NB4 (cell line): ENCODE data around the gene SMOC2.

Source experiments
- DNase-seq: peaks from one replicate; pipeline ENCODE4 v3.0.0; 2010; ENCODE audit warnings: low read depth
- H3K4me3 ChIP-seq: one replicate; pipeline ENCODE4 v1.5.1; 2011; ENCODE audit warnings: mild to moderate bottlenecking, low read depth, low read length, moderate library complexity
- MYC ChIP-seq: IDR thresholded peaks from 2 replicates; pipeline ENCODE4 v1.6.1; 2011; ENCODE audit warnings: low read depth, low read length
- POLR2A ChIP-seq: IDR thresholded peaks from 2 replicates; pipeline ENCODE4 v1.6.1; 2011; ENCODE audit warnings: mild to moderate bottlenecking; ENCODE audit not compliant: insufficient read length; ENCODE audit errors: extremely low read depth
- TF ChIP-seq, protein P1 (sequence below): IDR thresholded peaks from 2 replicates; pipeline ENCODE4 v1.6.1; 2011; ENCODE audit warnings: low read depth, low read length
- TF ChIP-seq, protein P2 (sequence below): IDR thresholded peaks from one replicate; pipeline ENCODE4 v1.5.1; 2012; ENCODE audit warnings: low read depth, low read length

The SMOC2 gene

DNA sequence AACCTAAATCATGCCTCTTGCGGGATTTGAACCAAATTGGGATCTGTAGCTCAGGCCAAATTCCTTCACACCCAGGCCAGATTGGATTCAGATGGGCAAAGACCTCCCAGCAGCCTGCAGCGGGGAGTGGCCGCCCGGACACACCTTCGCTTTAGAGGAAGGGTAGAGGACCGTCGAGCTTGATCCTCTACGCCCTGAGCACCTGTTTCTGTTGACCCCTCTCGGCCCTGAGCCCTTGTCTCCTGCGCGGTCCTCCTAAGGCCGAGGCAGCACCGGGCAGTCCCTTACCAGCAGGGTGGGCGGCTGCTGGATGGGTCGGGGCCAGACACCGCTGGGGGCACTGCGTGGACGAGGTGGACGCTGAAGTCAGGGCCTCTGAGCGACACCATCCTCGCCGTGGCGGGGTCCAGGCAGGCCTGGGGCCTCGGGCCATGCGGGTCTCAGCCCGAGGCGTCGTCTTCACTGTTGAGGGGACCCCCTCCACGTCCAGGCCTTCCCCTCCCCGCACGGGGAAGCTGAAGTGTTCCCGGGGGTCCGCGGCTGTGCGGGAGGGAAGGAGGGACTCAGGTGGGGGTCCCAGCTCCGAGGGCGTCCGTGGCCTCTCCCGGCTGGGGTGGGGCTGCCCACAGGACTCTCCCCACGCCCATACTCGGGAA, 114.8 kb downstream of the SMOC2 start:
- DNase-seq, result no peak
- TF ChIP-seq, protein P1, sequence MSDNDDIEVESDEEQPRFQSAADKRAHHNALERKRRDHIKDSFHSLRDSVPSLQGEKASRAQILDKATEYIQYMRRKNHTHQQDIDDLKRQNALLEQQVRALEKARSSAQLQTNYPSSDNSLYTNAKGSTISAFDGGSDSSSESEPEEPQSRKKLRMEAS, result no peak
- TF ChIP-seq, protein P2, sequence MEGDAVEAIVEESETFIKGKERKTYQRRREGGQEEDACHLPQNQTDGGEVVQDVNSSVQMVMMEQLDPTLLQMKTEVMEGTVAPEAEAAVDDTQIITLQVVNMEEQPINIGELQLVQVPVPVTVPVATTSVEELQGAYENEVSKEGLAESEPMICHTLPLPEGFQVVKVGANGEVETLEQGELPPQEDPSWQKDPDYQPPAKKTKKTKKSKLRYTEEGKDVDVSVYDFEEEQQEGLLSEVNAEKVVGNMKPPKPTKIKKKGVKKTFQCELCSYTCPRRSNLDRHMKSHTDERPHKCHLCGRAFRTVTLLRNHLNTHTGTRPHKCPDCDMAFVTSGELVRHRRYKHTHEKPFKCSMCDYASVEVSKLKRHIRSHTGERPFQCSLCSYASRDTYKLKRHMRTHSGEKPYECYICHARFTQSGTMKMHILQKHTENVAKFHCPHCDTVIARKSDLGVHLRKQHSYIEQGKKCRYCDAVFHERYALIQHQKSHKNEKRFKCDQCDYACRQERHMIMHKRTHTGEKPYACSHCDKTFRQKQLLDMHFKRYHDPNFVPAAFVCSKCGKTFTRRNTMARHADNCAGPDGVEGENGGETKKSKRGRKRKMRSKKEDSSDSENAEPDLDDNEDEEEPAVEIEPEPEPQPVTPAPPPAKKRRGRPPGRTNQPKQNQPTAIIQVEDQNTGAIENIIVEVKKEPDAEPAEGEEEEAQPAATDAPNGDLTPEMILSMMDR, result no peak
- TF ChIP-seq MYC (no peak), POLR2A (no peak)
- H3K4me3 ChIP-seq, result no peak overlapping the region

- TF ChIP-seq, protein P2, result no peak
- TF ChIP-seq MYC (no peak), POLR2A (no peak)
- TF ChIP-seq, protein P1, result no peak
- no peak overlapping the region for H3K4me3 ChIP-seq
- no peak for DNase-seq
These were observed 116.5 kb downstream of the SMOC2 start for GRCh38 chr6:168557512-168557911.

GRCh38 chr6:168558686-168559085, 117.7 kb downstream of the SMOC2 start:
- TF ChIP-seq, protein P2, result no peak
- TF ChIP-seq, protein P1, result no peak
- TF ChIP-seq POLR2A, result no peak
- TF ChIP-seq MYC, result no peak
- no peak for DNase-seq
- H3K4me3 ChIP-seq, result no peak overlapping the region

DNA sequence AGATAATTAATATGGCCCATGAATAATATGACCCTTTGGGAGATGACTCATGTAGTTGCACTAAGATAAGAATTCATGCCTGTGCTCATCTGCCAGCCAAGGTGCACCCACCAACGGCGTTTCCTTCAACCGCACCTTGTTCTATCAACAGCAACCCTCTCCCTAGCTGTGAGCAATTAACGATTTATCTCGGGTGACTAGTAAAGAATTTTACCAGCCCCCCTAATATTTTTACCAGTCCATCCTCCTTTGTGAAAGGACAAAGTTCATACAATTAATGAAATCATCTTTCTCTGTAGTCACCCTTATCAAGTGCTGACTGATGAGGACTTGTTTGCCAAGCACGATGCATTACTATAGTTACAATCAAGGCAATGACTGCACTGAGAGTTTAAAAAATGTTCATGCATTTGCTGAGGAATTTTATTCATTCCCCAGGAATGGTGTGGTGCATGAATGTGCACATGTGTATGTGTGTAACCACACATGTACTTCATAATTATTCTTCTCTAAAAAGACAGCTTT, 118.7 kb downstream of the SMOC2 start:
- H3K4me3 ChIP-seq, result no peak overlapping the region
- no peak for DNase-seq
- no peak for TF ChIP-seq MYC
- no peak for TF ChIP-seq POLR2A
- TF ChIP-seq, protein P2, result no peak
- TF ChIP-seq, protein P1, result no peak

- no peak overlapping the region for H3K4me3 ChIP-seq
- TF ChIP-seq, protein P1, result no peak
- TF ChIP-seq, protein P2, result no peak
- TF ChIP-seq MYC, result no peak
- TF ChIP-seq POLR2A, result no peak
- no peak for DNase-seq
These were observed 119.1 kb downstream of the SMOC2 start for GRCh38 chr6:168560126-168560525.
